GM21576 (cell line): ENCODE results near the gene ANAPC16.
"Not testable (repeated sequence)": the region's sequence is repeated elsewhere in the genome, so short reads cannot be mapped to it uniquely, and the experiment has no call there.

Experiments
- ATAC-seq: cut with Tn5 transposase; IDR thresholded peaks from one replicate; pipeline ENCODE4 v1.9.1; 2021; ENCODE audit warnings: mild to moderate bottlenecking, moderate library complexity; ENCODE audit not compliant: unreplicated experiment

ANAPC16 gene

GRCh38 chr10:72211381-72211780, 4.4 kb upstream of the ANAPC16 start:
- ATAC-seq = not testable (repeated sequence)

- not testable (repeated sequence) for ATAC-seq
Measured at GRCh38 chr10:72211832-72212231, 4.0 kb upstream of the ANAPC16 start.

- ATAC-seq = no peak
Measured at GRCh38 chr10:72218325-72218724, 2.5 kb downstream of the ANAPC16 start.

- ATAC-seq = no peak
Measured at GRCh38 chr10:72218726-72219125, 2.9 kb downstream of the ANAPC16 start.

GRCh38 chr10:72219235-72219814, 3.5 kb downstream of the ANAPC16 start:
- no peak for ATAC-seq

- ATAC-seq = no peak
Measured at GRCh38 chr10:72220637-72221036, 4.8 kb downstream of the ANAPC16 start.

- ATAC-seq = no peak
Measured at GRCh38 chr10:72221278-72221677, 5.5 kb downstream of the ANAPC16 start.

- no peak for ATAC-seq
Measured at GRCh38 chr10:72223743-72224101, 7.9 kb downstream of the ANAPC16 start.

- not testable (repeated sequence) for ATAC-seq
Measured at GRCh38 chr10:72224191-72224590, 8.4 kb downstream of the ANAPC16 start.

- ATAC-seq = no peak
Measured at GRCh38 chr10:72226418-72227027, 10.7 kb downstream of the ANAPC16 start.

GRCh38 chr10:72227826-72228225, 12.0 kb downstream of the ANAPC16 start:
- ATAC-seq = no peak

GRCh38 chr10:72228318-72228751, 12.5 kb downstream of the ANAPC16 start:
- ATAC-seq = no peak

- ATAC-seq = no peak
Measured at GRCh38 chr10:72229261-72230251, 13.7 kb downstream of the ANAPC16 start.

- no peak for ATAC-seq
Measured at GRCh38 chr10:72233621-72234020, 17.8 kb downstream of the ANAPC16 start.

GRCh38 chr10:72234560-72235095, 18.8 kb downstream of the ANAPC16 start:
- no peak for ATAC-seq

- no peak for ATAC-seq
Measured at GRCh38 chr10:72235544-72236279, 19.9 kb downstream of the ANAPC16 start.

GRCh38 chr10:72238392-72239175, 22.8 kb downstream of the ANAPC16 start:
- no peak for ATAC-seq

- ATAC-seq = no peak
Measured at GRCh38 chr10:72239409-72239808, 23.6 kb downstream of the ANAPC16 start.

GRCh38 chr10:72240371-72240770, 24.6 kb downstream of the ANAPC16 start:
- no peak for ATAC-seq

GRCh38 chr10:72241691-72242252, 26.0 kb downstream of the ANAPC16 start:
- no peak for ATAC-seq
